ENCODE results near the gene DLGAP1.

DNA sequence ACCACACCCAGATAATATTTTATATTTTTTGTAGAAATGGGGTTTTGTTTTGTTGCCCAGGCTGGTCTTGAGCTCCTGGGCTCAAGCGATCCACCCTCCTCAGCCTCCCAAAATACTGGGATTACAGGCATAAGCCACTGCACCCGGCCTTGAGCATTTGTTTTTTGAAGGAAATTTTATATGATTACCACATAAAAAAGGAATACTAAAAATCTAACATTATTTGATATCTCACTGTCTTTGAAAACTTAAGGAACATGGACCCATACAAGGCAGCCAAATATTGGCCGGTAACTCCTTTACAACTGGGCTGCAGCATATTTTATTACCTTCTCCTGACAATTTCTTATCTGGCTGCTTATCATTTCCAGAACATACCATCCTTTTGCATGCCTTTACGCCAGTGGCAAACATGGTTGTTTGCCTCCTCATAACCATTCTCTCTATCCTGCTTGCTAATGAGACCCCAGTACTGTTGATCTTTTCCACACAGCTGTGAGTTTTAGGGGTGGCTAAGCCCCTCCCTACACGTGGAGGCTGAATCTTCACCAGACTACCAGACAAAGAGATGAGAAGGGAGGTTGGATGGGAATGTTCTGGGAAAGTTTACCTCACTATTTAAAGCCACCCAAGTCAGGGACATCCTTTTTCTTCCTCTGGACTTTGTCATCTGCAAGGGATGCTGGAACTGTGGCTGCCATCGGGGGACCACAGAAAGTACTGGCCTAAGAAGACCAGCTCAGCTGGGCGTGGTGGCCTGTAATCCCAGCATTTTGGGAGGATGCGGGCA lies 847.6 kb downstream of the DLGAP1 start:
- TF ChIP-seq, protein P1, sequence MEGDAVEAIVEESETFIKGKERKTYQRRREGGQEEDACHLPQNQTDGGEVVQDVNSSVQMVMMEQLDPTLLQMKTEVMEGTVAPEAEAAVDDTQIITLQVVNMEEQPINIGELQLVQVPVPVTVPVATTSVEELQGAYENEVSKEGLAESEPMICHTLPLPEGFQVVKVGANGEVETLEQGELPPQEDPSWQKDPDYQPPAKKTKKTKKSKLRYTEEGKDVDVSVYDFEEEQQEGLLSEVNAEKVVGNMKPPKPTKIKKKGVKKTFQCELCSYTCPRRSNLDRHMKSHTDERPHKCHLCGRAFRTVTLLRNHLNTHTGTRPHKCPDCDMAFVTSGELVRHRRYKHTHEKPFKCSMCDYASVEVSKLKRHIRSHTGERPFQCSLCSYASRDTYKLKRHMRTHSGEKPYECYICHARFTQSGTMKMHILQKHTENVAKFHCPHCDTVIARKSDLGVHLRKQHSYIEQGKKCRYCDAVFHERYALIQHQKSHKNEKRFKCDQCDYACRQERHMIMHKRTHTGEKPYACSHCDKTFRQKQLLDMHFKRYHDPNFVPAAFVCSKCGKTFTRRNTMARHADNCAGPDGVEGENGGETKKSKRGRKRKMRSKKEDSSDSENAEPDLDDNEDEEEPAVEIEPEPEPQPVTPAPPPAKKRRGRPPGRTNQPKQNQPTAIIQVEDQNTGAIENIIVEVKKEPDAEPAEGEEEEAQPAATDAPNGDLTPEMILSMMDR (IDR thresholded peaks at IDR 0.05; ENCODE audit: low read length) = no peak
- TF ChIP-seq EZH2 (IDR thresholded peaks at IDR 0.05; ENCODE audit: borderline replicate concordance, low read length) = no peak

Measured in OCI-LY1 (cell line).